ENCODE data around the gene SLC12A9.
"Not testable (repeated sequence)": the region's sequence is repeated elsewhere in the genome, so short reads cannot be mapped to it uniquely, and the experiment has no call there.

Gene SLC12A9

DNA sequence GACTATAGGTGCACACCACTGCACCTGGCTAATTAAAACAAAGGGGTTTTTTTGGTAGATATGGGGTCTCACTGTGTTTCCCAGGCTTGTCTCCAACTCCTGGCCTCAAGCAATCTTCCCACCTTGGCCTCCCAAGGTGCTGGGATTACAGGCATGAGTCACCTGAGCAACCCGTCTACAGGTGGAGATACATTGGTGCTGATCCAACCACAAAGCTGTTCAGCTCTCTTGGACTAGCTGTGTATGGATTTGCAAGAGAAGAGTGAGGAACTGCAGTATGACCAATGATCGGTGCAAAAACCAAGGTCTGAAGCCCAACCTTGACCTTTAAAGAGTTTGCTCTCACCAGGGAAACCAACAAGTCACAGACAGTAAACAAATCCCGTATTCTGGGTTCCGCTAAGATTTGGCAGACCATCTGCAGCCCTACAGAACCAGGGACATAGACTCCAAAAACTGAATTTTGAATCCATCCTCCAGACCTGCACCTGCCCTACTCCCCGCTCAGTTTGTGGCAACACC, 44.1 kb upstream of the SLC12A9 start:
- POLR2A ChIA-PET = no interaction called here
- CTCF ChIA-PET = no interaction called here
- no peak overlapping the region for H3K4me3 ChIP-seq (ENCODE audit: low read depth, low read length)
- DNase-seq (ENCODE audit: low read depth, low spot score) = no peak
- TF ChIP-seq, protein P1, sequence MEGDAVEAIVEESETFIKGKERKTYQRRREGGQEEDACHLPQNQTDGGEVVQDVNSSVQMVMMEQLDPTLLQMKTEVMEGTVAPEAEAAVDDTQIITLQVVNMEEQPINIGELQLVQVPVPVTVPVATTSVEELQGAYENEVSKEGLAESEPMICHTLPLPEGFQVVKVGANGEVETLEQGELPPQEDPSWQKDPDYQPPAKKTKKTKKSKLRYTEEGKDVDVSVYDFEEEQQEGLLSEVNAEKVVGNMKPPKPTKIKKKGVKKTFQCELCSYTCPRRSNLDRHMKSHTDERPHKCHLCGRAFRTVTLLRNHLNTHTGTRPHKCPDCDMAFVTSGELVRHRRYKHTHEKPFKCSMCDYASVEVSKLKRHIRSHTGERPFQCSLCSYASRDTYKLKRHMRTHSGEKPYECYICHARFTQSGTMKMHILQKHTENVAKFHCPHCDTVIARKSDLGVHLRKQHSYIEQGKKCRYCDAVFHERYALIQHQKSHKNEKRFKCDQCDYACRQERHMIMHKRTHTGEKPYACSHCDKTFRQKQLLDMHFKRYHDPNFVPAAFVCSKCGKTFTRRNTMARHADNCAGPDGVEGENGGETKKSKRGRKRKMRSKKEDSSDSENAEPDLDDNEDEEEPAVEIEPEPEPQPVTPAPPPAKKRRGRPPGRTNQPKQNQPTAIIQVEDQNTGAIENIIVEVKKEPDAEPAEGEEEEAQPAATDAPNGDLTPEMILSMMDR (IDR thresholded peaks at IDR 0.05; ENCODE audit: insufficient read depth, low read length, missing control alignments) = no peak

DNA sequence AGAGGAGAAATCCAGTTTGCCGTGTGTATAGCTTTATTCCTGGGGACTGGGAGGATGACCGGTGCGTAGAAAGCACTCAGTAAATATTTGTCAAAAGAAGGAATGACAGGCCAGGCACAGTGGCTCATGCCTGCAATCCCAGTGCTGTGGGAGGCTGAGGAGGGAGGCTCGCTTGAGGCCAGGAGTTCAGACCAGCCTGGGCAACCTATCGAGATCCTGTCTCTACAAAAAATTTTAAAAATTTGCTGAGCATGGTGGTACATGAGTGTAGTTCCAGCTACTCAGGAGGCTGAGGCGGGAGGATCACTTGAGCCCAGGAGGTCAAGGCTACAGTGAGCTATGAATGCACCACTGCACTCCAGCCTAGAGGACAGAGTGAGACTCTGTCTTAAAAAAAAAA, 41.0 kb upstream of the SLC12A9 start:
- CTCF ChIA-PET = interaction anchor here (0.6 to 2.3 kb wide), 3 partner anchors 12 to 106 kb away, joined by 3 to 6 read pairs (median 3); partner anchors contain the start of genes EPHB4 and POP7
- POLR2A ChIA-PET = no interaction called here
- TF ChIP-seq, protein P1 (IDR thresholded peaks at IDR 0.05; ENCODE audit: insufficient read depth, low read length, missing control alignments) = no peak
- DNase-seq (ENCODE audit: low read depth, low spot score) = no peak
- H3K4me3 ChIP-seq (ENCODE audit: low read depth, low read length) = no peak overlapping the region

DNA sequence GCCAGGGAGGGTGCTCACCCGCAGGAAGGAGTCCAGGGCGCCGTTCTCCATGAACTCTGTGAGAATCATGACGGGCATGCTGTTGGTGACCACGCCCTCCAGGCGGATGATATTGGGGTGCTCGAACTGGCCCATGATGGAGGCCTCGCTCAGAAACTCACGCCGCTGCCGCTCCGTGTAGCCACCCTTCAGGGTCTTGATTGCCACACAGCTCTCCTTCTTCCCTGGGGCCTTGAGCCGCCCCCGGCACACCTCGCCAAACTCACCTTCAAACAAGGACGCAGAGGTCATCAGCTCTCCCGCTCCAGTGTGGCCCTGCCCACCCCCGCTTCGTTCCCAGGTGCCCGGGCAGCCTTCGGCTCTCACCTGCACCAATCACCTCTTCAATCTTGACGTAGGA, 39.8 kb upstream of the SLC12A9 start:
- CTCF ChIA-PET = interaction anchor here (1.3 to 1.4 kb wide), 2 partner anchors 14 to 40 kb away, joined by 3 read pairs; partner anchors contain the start of genes EPHB4 and SLC12A9
- POLR2A ChIA-PET = interaction anchor here (0.9 kb wide), 1 partner anchor 9 kb away, joined by 3 read pairs; no protein-coding TSS in a partner anchor
- H3K4me3 ChIP-seq (ENCODE audit: low read depth, low read length) = no peak overlapping the region
- DNase-seq (ENCODE audit: low read depth, low spot score) = no peak
- TF ChIP-seq, protein P1 (IDR thresholded peaks at IDR 0.05; ENCODE audit: insufficient read depth, low read length, missing control alignments) = no peak

DNA sequence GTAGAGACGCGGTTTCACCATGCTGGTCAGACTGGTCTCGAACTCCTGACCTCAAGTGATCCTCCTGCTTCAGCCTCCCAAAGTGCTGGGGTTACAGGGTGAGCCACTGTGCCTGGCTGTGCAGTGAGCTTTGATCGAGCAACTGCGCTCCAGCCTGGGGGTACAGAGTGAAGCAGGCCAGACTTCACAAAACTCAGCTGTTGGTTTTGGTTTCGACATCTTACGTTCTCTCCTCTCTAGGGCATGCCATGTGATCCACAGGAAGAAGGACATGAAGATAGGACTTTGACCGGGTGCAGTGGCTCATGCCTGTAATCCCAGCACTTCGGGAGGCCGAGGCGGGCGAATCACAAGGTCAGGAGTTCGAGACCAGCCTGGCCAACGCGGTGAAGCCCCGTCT, 36.0 kb upstream of the SLC12A9 start:
- ChIA-PET POLR2A (interaction anchor here (0.5 to 0.7 kb wide), 2 partner anchors 14 to 59 kb away, joined by 3 read pairs; partner anchors contain the start of gene SRRT), CTCF (interaction anchor here (0.8 to 2.8 kb wide), 4 partner anchors 9 to 111 kb away, joined by 5 to 20 read pairs (median 6); no protein-coding TSS in a partner anchor)
- not testable (repeated sequence) for DNase-seq (ENCODE audit: low read depth, low spot score); H3K4me3 ChIP-seq (ENCODE audit: low read depth, low read length)

DNA sequence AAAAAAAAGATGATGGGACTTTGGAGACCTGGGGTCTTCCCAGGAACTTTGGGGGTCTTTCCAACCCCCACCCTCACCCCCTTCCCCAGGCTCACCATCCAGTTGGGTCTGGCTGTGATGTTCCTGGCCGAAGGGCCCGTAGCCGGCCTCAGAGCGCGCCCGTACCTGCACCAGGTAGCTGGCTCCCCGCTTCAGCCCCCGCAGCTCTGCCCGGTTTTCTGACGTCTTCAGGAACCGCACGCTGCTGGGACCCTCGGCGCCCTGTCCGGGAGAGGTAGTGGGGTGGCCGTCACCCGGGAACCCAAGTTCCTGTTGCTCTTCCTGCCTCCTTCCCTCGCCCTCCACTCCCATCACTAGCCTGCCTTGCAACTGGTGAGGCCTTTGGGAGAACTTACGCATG, 35.4 kb upstream of the SLC12A9 start:
- no peak overlapping the region for H3K4me3 ChIP-seq (ENCODE audit: low read depth, low read length)
- ChIA-PET POLR2A (interaction anchor here (0.7 kb wide), 1 partner anchor 15 kb away, joined by 3 read pairs; no protein-coding TSS in a partner anchor), CTCF (interaction anchor here (1.4 kb wide), 1 partner anchor 112 kb away, joined by 5 read pairs; no protein-coding TSS in a partner anchor)
- DNase-seq (ENCODE audit: low read depth, low spot score) = no peak
- TF ChIP-seq, protein P1 (IDR thresholded peaks at IDR 0.05; ENCODE audit: insufficient read depth, low read length, missing control alignments) = no peak

DNA sequence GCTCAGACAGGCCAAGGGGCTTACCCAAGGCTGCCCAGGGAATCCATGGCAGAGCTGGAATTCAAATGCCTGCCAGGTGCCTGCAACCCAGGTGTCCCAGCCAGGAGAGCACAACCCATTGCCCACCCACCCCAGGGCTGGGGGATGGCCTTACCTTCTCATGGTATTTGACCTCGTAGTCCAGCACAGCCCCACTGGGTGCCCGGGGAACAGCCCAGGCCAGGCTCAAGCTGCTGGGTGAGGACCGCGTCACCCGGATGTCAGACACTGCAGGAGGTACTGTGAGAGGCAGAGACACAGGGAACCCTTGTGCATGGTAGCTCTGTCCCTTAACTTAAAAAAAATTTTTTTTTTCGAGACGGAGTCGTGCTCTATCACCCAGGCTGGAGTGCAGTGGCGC, 34.1 kb upstream of the SLC12A9 start:
- TF ChIP-seq, protein P1 (IDR thresholded peaks at IDR 0.05; ENCODE audit: insufficient read depth, low read length, missing control alignments) = no peak
- DNase-seq (ENCODE audit: low read depth, low spot score) = no peak
- H3K4me3 ChIP-seq (ENCODE audit: low read depth, low read length) = no peak overlapping the region
- ChIA-PET CTCF (interaction anchor here (1.2 to 1.5 kb wide), 4 partner anchors 8 to 113 kb away, joined by 3 to 4 read pairs (median 4); partner anchors contain the start of gene POP7), POLR2A (no interaction called here)
